ENCODE results near the gene SPECC1L. TPM values are rescaled to one million over a fixed set of nuclear protein-coding genes. Genes with fewer than 3 reads are reported as not detected.

The SPECC1L gene
- total RNA-seq, 5 donors from 2014 or later (not counting 1 experiment from before 2014, with no cell fraction given) = 45.3 to 64.0 (median 54.5) TPM

DNA sequence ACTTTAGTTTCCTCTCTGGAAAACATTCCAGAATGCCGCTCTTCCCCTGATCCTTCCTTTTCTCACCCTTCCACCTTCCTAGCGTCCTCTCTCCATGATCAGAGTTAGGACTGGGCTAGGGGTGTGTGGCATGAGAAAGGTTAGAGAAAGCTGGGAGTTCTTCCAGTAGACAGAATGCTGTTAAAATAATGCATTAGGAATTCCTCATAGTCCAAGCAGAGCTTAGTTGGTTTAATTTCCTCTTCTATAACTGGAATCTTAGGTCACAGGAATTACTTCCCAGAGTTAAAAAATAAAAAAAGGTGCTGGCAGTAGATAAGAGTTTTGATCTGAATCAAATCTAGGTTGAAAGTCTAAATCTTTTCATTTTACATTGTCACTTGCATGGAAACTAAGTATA lies 119.5 kb downstream of the SPECC1L start:
- ChIA-PET POLR2A (no interaction called here), CTCF (no interaction called here)
- DNase-seq (no peak), ATAC-seq (replicated peaks in 1 of 4) (no peak)
- Histone ChIP-seq H3K9me3 (no peaks in the 10 kb centered on the region), H3K27me3 (replicated peaks in 1 of 2; ENCODE audit: control insufficient read depth in 2 of 2, extremely low read depth in 1 of 2, insufficient read depth in 2 of 2, low read length in 1 of 2) (no peaks in the 10 kb centered on the region), H3K4me1 (ENCODE audit: control insufficient read depth in 1 of 2, extremely low read depth in 1 of 2, insufficient read depth in 2 of 2, low read length in 2 of 2) (peaks cover 0 to 11% of the 10 kb centered on the region in 2 experiments), H3K36me3 (ENCODE audit: control insufficient read depth in 2 of 2, extremely low read depth in 1 of 2, insufficient read depth in 1 of 2, low read length in 1 of 2) (peaks cover 4 to 6% of the 10 kb centered on the region in 2 donors), H3K4me3 (ENCODE audit: control insufficient read depth in 1 of 2, extremely low read depth in 1 of 2, low read length in 1 of 2) (no peak overlapping the region), H3K27ac (ENCODE audit: low read length) (no peak overlapping the region)
- WGBS (ENCODE audit: insufficient coverage) = no CpG with 5 or more reads among the region's 2 CpGs
- Mint-ChIP-seq H3K27ac (no peak overlapping the region), H3K9me3 (no peaks in the 10 kb centered on the region), H3K27me3 (no peaks in the 10 kb centered on the region), H3K4me1 (peaks cover 12 to 24% (median 17%) of the 10 kb centered on the region in 3 donors), H3K4me3 (no peak overlapping the region), H3K36me3 (peaks cover 6% of the 10 kb centered on the region)

DNA sequence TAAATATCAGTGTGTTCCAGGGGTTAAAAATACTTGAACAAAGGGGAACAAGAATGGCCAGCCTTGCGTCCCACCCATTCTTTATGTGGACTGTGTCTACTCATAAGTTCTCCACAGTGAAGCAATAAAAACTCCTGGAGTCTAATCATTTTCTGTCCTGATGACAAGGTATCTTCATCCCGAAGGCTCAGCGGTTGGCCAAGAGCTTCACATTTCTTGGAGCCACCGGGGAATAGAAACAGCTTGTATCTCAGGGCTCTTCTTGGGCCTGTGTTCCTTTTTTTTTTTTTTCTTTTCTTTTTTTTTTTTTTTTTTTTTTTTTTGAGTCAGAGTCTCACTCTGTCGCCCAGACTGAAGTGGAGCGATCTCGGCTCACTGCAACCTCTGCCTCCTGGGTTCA lies 119.9 kb downstream of the SPECC1L start:
- H3K4me1 Mint-ChIP-seq = peaks cover 12 to 24% (median 17%) of the 10 kb centered on the region in 3 donors
- ATAC-seq (replicated peaks in 1 of 4) = no peak
- no CpG with 5 or more reads among the region's 7 CpGs for WGBS (ENCODE audit: insufficient coverage)
- H3K27ac Mint-ChIP-seq = no peak overlapping the region
- CTCF ChIA-PET = no interaction called here
- H3K4me3 ChIP-seq (ENCODE audit: control insufficient read depth in 1 of 2, extremely low read depth in 1 of 2, low read length in 1 of 2) = no peak overlapping the region
- POLR2A ChIA-PET = no interaction called here
- H3K36me3 ChIP-seq (ENCODE audit: control insufficient read depth in 2 of 2, extremely low read depth in 1 of 2, insufficient read depth in 1 of 2, low read length in 1 of 2) = peaks cover 4 to 10% of the 10 kb centered on the region in 2 donors
- H3K4me1 ChIP-seq (ENCODE audit: control insufficient read depth in 1 of 2, extremely low read depth in 1 of 2, insufficient read depth in 2 of 2, low read length in 2 of 2) = peaks cover 0 to 11% of the 10 kb centered on the region in 2 experiments
- no peaks in the 10 kb centered on the region for H3K27me3 Mint-ChIP-seq
- H3K9me3 Mint-ChIP-seq = no peaks in the 10 kb centered on the region
- H3K36me3 Mint-ChIP-seq = peaks cover 9% of the 10 kb centered on the region
- H3K27ac ChIP-seq (ENCODE audit: low read length) = no peak overlapping the region
- no peaks in the 10 kb centered on the region for H3K27me3 ChIP-seq (replicated peaks in 1 of 2; ENCODE audit: control insufficient read depth in 2 of 2, extremely low read depth in 1 of 2, insufficient read depth in 2 of 2, low read length in 1 of 2)
- no peaks in the 10 kb centered on the region for H3K9me3 ChIP-seq
- no peak overlapping the region for H3K4me3 Mint-ChIP-seq
- DNase-seq = no peak

DNA sequence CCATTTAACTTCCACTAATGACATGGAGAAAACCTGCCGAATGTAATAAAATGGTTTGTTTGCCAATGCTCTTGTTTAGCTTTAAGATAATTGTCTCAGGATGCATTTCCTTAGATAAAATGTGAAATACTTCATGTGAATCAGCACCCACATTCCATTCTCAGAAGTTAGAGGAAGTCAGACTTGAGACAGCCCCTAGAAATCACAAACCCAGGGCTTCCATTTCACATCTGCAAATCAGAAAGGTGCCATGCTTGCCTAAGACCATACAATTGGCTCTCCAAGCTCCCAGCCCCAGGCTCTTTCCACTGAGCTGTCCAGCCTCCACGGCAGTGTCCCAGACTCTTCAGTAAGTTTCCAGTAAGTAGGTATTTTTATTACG lies 121.2 kb downstream of the SPECC1L start:
- CTCF ChIA-PET = no interaction called here
- peaks cover 18% of the 10 kb centered on the region for H3K36me3 Mint-ChIP-seq
- no peak for ATAC-seq (replicated peaks in 1 of 4)
- no peak overlapping the region for H3K27ac ChIP-seq (ENCODE audit: low read length)
- H3K9me3 ChIP-seq = no peaks in the 10 kb centered on the region
- H3K36me3 ChIP-seq (ENCODE audit: control insufficient read depth in 2 of 2, extremely low read depth in 1 of 2, insufficient read depth in 1 of 2, low read length in 1 of 2) = peaks cover 4 to 21% of the 10 kb centered on the region in 2 donors
- H3K9me3 Mint-ChIP-seq = no peaks in the 10 kb centered on the region
- H3K27me3 Mint-ChIP-seq = no peaks in the 10 kb centered on the region
- peaks cover 12 to 24% (median 17%) of the 10 kb centered on the region in 3 donors for H3K4me1 Mint-ChIP-seq
- no peak overlapping the region for H3K27ac Mint-ChIP-seq
- H3K27me3 ChIP-seq (replicated peaks in 1 of 2; ENCODE audit: control insufficient read depth in 2 of 2, extremely low read depth in 1 of 2, insufficient read depth in 2 of 2, low read length in 1 of 2) = no peaks in the 10 kb centered on the region
- no peak for DNase-seq
- no CpG with 5 or more reads among the region's 3 CpGs for WGBS (ENCODE audit: insufficient coverage)
- POLR2A ChIA-PET = no interaction called here
- no peak overlapping the region for H3K4me3 ChIP-seq (ENCODE audit: control insufficient read depth in 1 of 2, extremely low read depth in 1 of 2, low read length in 1 of 2)
- peaks cover 0 to 11% of the 10 kb centered on the region in 2 experiments for H3K4me1 ChIP-seq (ENCODE audit: control insufficient read depth in 1 of 2, extremely low read depth in 1 of 2, insufficient read depth in 2 of 2, low read length in 2 of 2)
- no peak overlapping the region for H3K4me3 Mint-ChIP-seq

DNA sequence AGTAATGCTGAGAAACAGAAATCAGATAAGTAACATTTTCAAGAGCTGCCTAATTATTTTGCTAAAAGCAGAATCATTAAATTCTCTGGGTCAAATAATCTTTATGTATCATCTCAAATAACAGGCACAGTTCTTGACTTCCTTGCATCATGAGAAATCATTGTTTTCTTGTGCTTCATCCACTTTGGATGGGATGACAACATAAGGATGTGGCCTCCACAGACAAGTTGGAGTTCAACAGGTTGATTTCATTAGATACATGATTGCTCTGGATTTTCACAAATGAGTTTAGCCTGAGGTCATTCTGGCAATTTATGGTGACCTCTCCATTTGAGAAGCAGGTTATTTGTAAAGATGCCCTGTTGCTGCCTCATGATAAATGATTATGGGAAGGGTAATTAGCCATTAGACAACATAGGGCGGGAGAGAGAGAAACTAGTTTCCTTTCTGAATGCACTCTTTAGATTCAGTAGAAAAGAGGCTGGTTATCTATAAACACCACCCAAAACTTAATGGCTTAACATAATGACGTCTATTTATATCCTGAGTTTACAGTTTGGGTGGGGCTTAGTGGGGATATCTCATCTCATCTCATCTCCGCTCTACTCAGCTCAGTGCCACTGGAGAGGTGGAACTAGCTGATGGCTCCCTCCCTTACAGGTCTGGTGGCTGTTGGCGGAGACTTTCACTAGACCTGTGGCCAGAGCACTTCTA lies 121.7 kb downstream of the SPECC1L start:
- Mint-ChIP-seq H3K4me1 (peaks cover 12 to 24% (median 17%) of the 10 kb centered on the region in 3 donors), H3K27me3 (no peaks in the 10 kb centered on the region), H3K4me3 (no peak overlapping the region), H3K27ac (no peak overlapping the region), H3K9me3 (no peaks in the 10 kb centered on the region), H3K36me3 (peaks cover 15% of the 10 kb centered on the region)
- Histone ChIP-seq H3K4me3 (ENCODE audit: control insufficient read depth in 1 of 2, extremely low read depth in 1 of 2, low read length in 1 of 2) (no peak overlapping the region), H3K9me3 (no peaks in the 10 kb centered on the region), H3K27ac (ENCODE audit: low read length) (no peak overlapping the region), H3K36me3 (ENCODE audit: control insufficient read depth in 2 of 2, extremely low read depth in 1 of 2, insufficient read depth in 1 of 2, low read length in 1 of 2) (peaks cover 4 to 23% of the 10 kb centered on the region in 2 donors), H3K4me1 (ENCODE audit: control insufficient read depth in 1 of 2, extremely low read depth in 1 of 2, insufficient read depth in 2 of 2, low read length in 2 of 2) (peaks cover 0 to 11% of the 10 kb centered on the region in 2 experiments), H3K27me3 (replicated peaks in 1 of 2; ENCODE audit: control insufficient read depth in 2 of 2, extremely low read depth in 1 of 2, insufficient read depth in 2 of 2, low read length in 1 of 2) (no peaks in the 10 kb centered on the region)
- 86% methylated on average over 1 of the region's 4 CpGs for WGBS (ENCODE audit: insufficient coverage)
- ChIA-PET POLR2A (no interaction called here), CTCF (no interaction called here)
- DNase-seq = no peak
- no peak for ATAC-seq (replicated peaks in 1 of 4)

DNA sequence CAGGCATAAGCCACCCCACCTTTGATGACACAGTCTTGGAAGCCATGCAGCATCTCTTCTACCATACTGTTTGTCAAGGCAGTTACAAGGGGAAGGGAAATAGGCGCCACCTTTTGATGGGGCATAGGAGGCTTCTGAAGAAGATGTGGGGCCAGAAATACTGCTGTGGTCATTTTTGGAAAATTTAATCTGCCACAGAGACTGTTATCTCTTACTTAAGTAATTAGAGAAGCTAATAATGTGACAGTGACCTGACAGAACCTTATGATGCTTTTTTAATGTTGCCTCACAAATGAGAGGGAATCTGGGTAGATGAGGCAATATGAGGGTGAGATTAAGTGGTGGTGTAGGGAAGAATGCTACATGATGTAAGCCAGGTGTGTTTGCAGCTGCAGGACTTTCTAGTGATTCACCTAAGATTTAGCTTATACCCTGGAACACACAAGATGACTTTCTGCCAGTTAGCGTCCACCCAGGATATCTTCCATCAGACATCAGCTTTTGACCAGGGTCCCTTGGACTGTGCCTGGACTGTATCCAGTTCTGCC lies 122.5 kb downstream of the SPECC1L start:
- ChIA-PET CTCF (no interaction called here), POLR2A (no interaction called here)
- H3K27ac ChIP-seq (ENCODE audit: low read length) = no peak overlapping the region
- DNase-seq (no peak), ATAC-seq (replicated peaks in 1 of 4) (no peak)
- no peaks in the 10 kb centered on the region for H3K9me3 ChIP-seq
- peaks cover 4 to 25% of the 10 kb centered on the region in 2 donors for H3K36me3 ChIP-seq (ENCODE audit: control insufficient read depth in 2 of 2, extremely low read depth in 1 of 2, insufficient read depth in 1 of 2, low read length in 1 of 2)
- no peak overlapping the region for H3K27ac Mint-ChIP-seq
- no peak overlapping the region for H3K4me3 ChIP-seq (ENCODE audit: control insufficient read depth in 1 of 2, extremely low read depth in 1 of 2, low read length in 1 of 2)
- no peaks in the 10 kb centered on the region for H3K27me3 ChIP-seq (replicated peaks in 1 of 2; ENCODE audit: control insufficient read depth in 2 of 2, extremely low read depth in 1 of 2, insufficient read depth in 2 of 2, low read length in 1 of 2)
- H3K9me3 Mint-ChIP-seq = no peaks in the 10 kb centered on the region
- H3K27me3 Mint-ChIP-seq = no peaks in the 10 kb centered on the region
- peaks cover 17 to 28% (median 19%) of the 10 kb centered on the region in 3 donors for H3K4me1 Mint-ChIP-seq
- peaks cover 0 to 15% of the 10 kb centered on the region in 2 experiments for H3K4me1 ChIP-seq (ENCODE audit: control insufficient read depth in 1 of 2, extremely low read depth in 1 of 2, insufficient read depth in 2 of 2, low read length in 2 of 2)
- no peak overlapping the region for H3K4me3 Mint-ChIP-seq
- peaks cover 21% of the 10 kb centered on the region for H3K36me3 Mint-ChIP-seq
- WGBS (ENCODE audit: insufficient coverage) = 100% methylated on average over 1 of the region's 2 CpGs

DNA sequence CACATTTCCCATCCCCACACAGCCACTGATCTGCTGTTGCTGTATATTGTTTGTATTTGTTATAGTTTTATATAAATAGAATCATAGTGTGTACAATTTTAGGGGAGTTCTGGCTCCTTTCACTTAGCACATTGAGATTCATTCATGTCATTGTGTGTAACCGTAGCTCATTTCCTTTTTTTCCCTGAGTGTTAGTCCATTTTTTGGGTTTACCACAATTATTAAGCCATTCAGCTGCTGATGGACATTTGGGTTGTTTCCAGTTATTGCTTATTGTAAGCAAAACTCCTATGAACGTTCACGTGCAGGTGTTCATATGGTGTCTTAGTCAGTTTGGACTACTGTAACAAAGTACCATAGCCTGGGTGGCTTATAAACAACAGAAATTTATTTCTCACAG lies 123.2 kb downstream of the SPECC1L start:
- ChIA-PET POLR2A (no interaction called here), CTCF (interaction anchor here in 1 of 2 donors (0.6 kb wide), 1 partner anchor 140 kb away, joined by 3 read pairs; no protein-coding TSS in a partner anchor)
- Mint-ChIP-seq H3K27me3 (no peaks in the 10 kb centered on the region), H3K36me3 (peaks cover 22% of the 10 kb centered on the region), H3K27ac (no peak overlapping the region), H3K4me3 (no peak overlapping the region), H3K4me1 (peaks cover 18 to 30% (median 24%) of the 10 kb centered on the region in 3 donors), H3K9me3 (no peaks in the 10 kb centered on the region)
- H3K27ac ChIP-seq (ENCODE audit: low read length) = no peak overlapping the region
- ATAC-seq (replicated peaks in 1 of 4) (no peak), DNase-seq (no peak)
- peaks cover 0 to 19% of the 10 kb centered on the region in 2 experiments for H3K4me1 ChIP-seq (ENCODE audit: control insufficient read depth in 1 of 2, extremely low read depth in 1 of 2, insufficient read depth in 2 of 2, low read length in 2 of 2)
- WGBS (ENCODE audit: insufficient coverage) = 100% methylated on average over 2 of the region's 3 CpGs
- peaks cover 2 to 25% of the 10 kb centered on the region in 2 donors for H3K36me3 ChIP-seq (ENCODE audit: control insufficient read depth in 2 of 2, extremely low read depth in 1 of 2, insufficient read depth in 1 of 2, low read length in 1 of 2)
- H3K27me3 ChIP-seq (replicated peaks in 1 of 2; ENCODE audit: control insufficient read depth in 2 of 2, extremely low read depth in 1 of 2, insufficient read depth in 2 of 2, low read length in 1 of 2) = no peaks in the 10 kb centered on the region
- no peak overlapping the region for H3K4me3 ChIP-seq (ENCODE audit: control insufficient read depth in 1 of 2, extremely low read depth in 1 of 2, low read length in 1 of 2)
- no peaks in the 10 kb centered on the region for H3K9me3 ChIP-seq
